GM21529 (cell line): Measurements from ENCODE around the gene ABCC3.
"Not testable (repeated sequence)": the region's sequence is repeated elsewhere in the genome, so short reads cannot be mapped to it uniquely, and the experiment has no call there.

ENCODE experiments used
- ATAC-seq: cut with Tn5 transposase; IDR thresholded peaks from one replicate; pipeline ENCODE4 v1.9.1; 2021; ENCODE audit not compliant: unreplicated experiment

The ABCC3 gene

DNA sequence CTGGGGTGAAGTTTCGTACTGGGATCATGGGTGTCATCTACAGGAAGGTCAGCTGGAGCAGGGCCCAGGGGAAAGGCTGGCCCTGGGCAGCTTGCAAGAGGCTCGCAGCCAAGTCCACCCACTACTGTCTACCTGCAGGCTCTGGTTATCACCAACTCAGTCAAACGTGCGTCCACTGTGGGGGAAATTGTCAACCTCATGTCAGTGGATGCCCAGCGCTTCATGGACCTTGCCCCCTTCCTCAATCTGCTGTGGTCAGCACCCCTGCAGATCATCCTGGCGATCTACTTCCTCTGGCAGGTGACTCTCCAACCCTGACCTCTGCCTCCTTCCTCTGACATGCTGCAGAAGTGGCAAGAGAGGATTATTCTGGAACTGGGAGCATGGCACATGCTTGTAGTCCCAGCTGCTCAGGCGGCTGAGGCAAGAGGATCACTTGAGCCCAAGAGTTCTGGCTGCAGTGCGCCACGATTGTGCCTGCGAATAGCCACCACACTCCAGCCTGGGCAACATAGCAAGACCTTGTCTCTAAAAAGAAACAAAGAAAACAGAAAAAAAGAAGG, 29.2 kb downstream of the ABCC3 start:
- ATAC-seq: no peak

DNA sequence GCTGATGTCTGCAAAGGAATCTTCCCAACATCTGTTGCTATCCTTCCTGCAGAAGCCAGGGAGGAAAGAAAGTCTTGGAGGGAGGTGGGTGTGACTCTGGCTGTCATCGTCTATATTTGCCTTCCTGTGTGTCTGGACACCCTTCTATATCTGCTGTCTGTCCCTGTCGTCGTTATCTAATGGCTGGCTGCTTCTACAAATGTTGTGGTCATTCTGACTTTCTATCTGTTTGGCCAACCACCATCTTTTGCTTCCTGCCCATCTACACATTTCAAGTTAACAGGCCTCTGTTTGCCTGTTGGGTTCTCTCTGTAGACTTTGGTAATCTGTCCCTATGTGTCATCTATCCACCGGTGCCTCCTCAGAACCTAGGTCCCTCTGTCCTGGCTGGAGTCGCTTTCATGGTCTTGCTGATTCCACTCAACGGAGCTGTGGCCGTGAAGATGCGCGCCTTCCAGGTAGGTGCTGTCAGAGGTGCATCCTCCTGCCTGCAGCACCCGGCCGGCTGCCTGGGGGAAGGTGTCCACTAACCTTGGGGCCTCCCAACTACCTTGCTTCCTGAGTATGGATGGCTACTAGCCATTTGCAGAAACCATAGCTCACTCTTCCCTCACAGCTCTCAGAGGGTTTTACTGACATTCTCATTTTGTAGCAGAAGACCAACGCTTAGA, 30.2 kb downstream of the ABCC3 start:
- ATAC-seq: no peak

DNA sequence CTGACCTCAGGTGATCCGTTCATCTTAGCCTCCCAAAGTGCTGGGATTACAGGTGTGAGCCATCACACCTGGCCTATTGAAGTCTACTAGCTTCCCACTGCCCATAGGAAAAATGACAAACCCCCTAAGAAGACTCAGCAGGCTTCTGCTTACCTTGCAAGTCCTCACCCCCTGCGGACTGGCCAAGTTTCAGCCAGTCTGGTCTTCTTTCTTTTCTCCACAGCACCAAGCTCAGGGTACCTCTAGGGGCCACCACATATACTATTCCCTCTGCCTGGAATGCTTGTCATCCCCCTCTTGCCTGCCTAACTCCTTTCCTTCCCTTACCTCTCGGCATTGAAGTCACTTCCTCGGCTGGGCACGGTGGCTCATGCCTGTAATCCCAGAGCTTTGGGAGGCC, 31.2 kb downstream of the ABCC3 start:
- no peak for ATAC-seq

DNA sequence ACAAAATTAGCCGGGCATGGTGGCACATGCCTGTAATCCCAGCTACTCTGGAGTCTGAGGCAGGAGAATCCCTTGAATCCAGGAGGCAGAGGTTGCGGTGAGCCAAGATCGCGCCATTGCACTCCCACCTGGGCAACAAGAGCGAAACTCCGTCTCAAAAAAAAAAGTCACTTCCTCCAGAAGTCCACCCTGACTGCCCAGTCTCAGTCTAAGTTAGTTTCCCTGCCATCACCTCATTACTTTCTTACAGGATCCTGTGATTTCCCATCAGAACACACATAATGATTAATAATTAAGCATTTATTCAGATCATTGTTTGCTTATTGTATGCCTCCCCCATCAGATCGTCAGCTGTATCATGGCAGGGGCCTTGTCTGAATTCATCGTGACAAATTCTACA, 31.6 kb downstream of the ABCC3 start:
- no peak for ATAC-seq

DNA sequence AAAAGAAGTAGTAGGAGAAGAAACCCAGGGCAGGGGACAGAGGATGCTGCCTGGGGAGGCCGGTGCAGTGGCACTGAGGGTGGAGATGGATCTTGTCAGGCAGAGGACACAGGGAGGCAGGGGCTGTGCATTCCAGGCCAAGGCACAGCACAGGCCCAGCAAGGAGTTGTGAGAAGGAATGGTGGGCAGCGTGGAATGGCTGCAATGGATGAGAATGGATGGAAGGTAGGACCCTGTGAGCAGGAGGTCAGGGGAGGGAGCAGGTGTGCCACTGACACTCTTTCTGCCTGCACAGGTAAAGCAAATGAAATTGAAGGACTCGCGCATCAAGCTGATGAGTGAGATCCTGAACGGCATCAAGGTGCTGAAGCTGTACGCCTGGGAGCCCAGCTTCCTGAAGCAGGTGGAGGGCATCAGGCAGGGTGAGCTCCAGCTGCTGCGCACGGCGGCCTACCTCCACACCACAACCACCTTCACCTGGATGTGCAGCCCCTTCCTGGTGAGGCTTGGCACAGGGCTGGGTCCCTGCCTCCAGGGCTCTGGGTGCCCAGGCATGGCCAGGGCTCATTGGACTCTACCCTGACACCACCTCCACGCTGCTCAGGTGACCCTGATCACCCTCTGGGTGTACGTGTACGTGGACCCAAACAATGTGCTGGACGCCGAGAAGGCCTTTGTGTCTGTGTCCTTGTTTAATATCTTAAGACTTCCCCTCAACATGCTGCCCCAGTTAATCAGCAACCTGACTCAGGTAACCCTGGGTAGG, 32.8 kb downstream of the ABCC3 start:
- no peak for ATAC-seq

DNA sequence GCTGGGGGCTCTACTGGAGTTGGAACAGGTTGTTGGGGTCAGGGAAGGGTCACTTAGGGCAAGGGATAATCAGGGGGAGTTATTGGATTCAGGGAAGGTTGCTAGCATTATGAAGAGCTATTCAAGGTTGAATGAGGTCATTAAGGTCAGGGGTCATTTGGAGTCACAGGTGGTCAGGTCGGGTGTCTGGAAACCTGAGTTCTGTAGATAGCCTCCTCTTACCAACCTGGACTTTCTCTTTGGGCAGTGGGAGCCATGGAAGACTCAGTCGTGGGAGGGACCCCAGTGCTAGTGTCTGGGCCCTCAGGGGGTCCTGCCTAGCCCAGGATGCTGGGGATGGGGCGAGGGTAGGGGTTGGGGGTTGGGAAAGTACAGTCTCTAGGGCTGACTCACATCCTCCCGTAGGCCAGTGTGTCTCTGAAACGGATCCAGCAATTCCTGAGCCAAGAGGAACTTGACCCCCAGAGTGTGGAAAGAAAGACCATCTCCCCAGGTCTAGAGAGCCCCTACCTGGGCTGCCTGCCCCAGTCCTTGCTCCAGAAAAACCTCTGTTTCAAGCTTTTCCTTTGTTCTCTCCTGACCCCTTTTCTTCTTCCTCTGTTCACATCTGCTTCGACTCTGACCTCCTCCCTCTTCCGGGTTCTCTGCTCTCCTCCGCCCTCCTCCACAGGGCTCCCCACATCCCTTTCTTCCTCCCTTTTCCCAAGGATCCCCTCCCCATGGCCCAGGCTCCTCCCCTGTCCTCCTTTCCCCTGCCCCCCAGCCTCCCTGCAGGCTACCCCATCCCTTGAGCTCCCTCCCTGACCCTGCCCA, 33.5 kb downstream of the ABCC3 start:
- ATAC-seq: no peak

DNA sequence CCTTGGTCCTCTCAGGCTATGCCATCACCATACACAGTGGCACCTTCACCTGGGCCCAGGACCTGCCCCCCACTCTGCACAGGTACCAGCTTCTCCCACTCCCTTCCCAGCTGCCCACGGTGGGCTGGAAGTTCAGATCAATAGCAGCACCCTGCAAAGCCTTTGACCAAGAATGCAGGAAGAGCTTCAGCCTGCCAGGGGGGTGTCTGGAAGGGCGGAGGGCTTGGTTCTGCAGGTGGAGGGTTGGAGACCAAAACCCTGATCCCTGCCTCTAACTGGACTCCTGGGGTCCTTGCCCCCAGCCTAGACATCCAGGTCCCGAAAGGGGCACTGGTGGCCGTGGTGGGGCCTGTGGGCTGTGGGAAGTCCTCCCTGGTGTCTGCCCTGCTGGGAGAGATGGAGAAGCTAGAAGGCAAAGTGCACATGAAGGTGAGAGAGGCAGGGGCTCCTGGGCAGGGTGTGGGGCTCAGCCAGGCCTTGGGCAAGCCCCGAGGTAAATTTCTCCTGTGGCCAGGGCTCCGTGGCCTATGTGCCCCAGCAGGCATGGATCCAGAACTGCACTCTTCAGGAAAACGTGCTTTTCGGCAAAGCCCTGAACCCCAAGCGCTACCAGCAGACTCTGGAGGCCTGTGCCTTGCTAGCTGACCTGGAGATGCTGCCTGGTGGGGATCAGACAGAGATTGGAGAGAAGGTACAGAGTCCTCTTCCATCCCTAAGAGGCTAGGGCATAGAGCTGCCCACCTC, 34.3 kb downstream of the ABCC3 start:
- ATAC-seq: no peak

DNA sequence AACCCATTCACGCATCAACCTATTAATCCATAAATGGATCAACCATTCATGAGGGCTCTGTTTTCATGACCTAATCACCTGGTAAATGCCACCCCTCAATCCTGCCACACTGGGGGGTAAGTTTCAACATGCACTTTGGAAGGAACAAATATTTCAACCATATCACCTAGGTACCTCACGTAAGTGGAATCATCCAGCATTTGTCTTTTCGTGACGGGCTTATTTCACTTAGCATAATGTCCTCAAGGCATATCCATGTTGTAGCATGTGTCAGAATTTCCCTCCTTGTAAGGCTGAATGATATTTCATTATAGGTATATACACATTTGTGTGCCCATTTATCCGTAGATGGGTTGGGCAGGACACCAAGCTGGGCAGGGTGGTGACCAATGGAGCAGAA, 37.4 kb downstream of the ABCC3 start:
- ATAC-seq: no peak

DNA sequence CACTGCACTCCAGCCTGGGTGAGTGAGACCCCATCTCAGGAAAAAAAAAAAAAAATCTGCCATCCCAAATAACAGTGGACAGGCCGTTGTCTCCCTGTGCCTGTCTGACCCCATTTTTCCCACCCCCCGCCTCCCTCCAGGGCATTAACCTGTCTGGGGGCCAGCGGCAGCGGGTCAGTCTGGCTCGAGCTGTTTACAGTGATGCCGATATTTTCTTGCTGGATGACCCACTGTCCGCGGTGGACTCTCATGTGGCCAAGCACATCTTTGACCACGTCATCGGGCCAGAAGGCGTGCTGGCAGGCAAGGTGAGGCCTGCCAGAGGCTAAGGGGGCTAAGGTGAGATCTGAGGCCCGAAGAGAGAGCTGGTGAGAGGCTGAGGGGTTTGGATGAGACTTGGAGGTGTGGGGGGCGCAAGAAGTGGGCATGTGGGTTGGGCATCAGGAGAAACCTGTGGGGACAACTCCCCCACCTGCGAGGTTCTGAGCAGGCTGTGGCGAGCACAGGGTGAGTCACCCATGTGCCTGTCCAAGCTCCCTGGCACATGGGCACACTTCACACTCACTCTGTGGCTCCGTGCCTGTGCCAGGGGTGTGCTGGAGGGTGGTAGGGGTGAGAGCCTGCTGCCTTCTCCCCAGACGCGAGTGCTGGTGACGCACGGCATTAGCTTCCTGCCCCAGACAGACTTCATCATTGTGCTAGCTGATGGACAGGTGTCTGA, 38.3 kb downstream of the ABCC3 start:
- ATAC-seq: no peak

DNA sequence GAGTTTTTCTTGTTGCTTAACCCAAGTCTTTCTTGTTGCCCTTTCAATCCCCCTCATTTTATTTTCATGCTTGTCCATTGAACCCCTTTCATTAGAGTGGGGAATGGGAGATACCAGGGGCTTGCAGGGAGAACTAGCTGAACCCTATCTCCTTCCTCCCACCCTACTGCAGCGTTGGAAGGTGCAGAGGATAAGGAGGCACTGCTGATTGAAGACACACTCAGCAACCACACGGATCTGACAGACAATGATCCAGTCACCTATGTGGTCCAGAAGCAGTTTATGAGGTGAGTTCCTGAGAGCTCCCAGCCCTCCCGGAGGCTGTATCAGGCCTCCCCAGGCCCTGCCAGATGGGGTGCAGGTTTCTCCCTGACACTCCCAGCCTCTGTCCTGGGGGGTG, 40.5 kb downstream of the ABCC3 start:
- ATAC-seq: no peak

DNA sequence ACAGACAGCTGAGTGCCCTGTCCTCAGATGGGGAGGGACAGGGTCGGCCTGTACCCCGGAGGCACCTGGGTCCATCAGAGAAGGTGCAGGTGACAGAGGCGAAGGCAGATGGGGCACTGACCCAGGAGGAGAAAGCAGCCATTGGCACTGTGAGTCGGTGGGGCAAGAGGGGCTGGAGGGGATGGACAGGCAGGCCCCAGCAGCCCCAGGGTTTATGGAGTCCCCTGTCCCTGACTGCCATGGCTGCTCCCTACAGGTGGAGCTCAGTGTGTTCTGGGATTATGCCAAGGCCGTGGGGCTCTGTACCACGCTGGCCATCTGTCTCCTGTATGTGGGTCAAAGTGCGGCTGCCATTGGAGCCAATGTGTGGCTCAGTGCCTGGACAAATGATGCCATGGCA, 40.9 kb downstream of the ABCC3 start:
- ATAC-seq: no peak

DNA sequence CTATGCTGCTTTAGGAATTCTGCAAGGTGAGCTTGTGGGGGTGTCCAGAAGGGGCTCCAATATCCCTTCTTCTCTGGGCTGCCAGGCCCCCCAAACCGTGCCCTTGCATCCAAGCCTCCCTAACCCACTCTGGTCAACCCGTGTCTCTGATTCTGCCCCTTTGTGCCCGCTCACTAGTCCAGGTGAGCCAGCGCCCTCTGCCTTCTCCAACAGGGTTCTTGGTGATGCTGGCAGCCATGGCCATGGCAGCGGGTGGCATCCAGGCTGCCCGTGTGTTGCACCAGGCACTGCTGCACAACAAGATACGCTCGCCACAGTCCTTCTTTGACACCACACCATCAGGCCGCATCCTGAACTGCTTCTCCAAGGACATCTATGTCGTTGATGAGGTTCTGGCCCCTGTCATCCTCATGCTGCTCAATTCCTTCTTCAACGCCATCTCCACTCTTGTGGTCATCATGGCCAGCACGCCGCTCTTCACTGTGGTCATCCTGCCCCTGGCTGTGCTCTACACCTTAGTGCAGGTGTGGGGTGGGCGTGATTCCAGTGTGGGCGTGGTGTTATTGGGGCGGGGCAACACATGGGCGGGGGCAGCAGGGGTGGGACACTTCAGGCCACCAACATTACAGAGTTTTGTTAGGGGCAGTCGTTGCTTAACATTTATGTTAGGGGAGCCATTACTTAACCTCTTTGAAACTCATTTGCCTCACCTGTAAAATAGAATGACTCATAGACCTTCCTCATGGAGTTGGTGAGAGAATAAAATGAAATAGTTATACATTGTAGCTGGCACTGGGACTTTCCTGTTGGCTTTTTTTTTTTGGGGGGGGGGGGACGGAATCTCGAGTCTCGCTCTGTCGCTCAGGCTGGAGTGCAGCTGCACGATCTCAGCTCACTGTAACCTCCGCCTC, 41.6 kb downstream of the ABCC3 start:
- no peak for ATAC-seq

DNA sequence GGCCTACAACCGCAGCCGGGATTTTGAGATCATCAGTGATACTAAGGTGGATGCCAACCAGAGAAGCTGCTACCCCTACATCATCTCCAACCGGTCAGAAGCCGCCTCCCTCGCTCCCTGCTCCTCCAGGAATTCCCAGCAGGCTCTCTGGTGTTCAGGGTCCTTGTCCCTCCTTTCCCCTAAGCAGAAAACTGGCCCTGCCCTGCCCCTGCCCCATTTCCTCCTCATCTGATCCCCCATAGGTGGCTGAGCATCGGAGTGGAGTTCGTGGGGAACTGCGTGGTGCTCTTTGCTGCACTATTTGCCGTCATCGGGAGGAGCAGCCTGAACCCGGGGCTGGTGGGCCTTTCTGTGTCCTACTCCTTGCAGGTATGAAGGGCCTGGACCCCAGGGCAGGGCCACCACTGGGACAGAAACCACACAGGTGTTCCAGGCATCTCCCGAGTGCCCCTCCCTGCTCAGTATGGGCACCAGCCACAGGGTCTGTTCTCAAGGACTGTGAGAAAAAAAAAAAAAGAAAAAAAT, 43.2 kb downstream of the ABCC3 start:
- ATAC-seq: no peak

DNA sequence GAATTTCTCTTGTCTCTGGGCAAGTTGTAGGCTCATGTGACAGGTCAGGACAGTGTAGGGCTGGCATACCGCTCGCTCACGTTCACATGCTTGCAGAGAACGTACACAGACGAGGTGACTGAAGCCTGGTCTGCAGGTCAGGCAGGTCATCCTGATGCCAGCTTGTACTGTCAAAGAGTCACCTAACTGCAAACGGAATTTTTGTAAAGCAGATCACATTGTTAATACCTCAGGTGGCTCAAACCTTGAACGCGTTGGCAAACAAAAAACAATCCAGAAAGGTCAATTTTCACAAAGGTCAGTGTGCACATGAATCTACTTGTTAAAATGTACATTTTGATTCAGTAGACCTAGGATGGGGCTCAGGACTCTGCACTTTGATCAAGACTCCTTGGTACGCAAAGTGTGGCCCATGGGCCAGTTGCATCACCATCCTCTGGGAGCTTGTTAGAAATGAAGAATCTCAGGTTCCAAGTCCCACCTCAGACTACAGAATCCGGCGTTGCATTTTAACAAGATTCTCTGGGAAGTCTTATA, 44.4 kb downstream of the ABCC3 start:
- ATAC-seq: no peak

DNA sequence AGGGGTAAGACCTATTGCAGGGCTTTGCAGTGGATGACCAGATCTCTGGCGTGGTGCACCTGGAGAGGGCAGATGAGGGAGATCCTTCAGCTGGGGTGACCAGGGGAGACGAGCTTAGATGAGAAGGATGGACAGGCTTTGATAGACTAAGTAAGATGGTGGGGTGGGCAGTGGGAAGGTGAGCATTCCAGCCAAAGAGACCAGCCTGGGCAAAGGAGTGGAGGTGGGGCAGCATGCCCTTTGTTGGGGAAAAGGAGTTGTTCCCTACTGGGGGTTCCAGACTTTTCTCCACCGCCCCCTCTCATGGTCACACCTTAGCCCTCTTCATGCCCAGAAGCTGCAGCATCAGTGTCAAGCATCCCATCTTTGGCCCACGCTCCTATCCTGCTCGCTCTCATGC, 45.4 kb downstream of the ABCC3 start:
- ATAC-seq: no peak

DNA sequence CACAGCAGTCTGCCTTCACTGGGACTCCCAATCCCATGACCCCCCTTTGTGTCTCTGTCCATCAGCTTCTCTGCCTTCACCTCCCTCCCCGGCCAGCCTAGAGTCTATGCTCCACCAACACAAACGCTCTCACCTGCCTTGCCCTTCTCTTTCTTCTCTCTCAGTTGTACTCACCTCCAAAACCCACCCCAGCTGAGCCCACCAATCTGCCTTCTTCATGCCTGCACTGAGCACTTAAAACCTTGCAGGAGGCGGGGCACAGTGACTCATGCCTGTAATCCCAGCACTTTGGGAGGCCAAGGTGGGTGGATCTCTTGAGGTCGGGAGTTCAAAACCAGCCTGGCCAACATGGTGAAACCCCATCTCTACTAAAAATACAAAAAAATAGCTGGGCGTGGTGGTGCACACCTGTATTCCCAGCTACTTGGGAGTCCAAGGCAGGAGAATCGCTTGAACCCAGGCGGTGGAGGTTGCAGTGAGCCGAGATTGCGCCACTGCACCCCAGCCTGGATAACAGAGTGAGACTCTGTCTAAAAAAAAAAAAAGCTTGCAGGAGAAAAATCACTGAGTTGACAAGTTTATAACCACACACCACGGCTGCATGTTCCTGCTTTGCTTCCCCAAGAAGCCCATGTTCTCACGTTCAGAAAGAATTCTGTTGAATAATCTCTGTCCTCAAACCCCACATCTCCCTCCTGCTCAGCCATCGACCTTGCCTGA, 46.0 kb downstream of the ABCC3 start:
- ATAC-seq: not testable (repeated sequence)

DNA sequence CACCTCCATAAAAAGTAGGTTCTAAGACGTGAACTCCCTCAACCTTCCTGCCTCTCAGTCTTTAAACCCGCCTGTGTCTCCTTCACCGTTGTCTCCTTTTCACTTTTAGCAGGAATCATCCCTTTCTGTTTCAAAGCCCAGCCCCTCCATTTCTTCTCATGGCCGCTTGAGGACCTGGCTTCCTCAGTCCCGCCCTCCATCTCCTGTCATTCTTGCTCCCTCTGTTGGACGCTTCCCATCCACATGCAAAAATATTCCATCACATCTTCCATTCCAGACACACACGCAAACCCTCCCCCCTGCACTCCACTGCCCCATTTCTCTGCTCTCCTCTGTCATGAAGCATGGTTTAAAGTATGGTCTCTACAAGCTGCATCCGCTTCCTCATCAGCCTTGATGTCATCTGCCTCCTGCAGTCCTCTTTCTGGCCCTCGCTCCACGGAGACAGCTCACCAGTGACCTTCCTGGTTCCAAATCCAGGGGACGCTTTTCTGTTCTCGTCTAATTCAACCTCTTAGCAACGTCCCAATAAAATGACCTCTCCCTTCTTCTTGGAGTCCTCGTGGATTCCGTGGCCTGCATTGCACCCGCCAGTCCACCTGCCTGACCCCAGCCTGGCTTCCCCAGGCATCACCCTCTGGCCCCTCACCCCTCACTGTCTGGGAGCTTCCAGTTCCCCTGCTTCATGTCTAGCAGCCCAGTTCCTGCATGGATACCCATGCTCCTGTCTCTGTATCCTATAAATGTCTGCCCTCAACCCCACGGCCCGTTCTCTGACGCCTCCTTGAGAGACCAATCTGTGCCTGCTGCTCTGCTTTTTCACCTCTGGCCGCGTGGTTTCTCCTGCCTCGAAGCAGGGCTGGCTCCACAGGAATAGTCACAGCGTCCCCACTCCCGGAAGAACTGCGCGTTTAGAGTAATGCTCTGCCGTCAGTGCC, 46.9 kb downstream of the ABCC3 start:
- ATAC-seq: no peak
